ENCODE measurements around the gene CTSK. TPM values are rescaled to one million over a fixed set of nuclear protein-coding genes. Genes with fewer than 3 reads are reported as not detected.

Gene CTSK
- total and polyA plus RNA-seq, 2 experiments from 2014 or later: 2.0 to 3.8 TPM

DNA sequence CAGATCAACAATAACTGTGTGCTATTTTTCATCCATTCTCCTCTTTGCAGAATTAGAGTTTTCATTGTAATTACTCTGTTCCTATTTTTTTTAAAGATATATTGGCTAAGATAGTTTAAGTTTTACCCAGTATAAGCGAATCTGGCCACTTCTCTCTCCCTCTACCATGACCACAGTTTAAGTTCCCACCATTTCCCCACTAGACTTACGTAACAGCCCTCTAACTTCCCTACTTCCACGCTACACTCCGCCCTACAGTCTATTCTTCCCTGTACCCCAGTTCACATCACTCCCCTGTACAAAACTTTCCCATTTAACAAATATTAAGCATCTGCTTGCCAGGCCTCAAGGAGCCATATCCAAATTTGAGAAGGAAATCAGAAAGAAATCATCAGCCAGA, 16.5 kb downstream of the CTSK start:
- Histone ChIP-seq H3K27me3 (no peaks in the 10 kb centered on the region), H3K4me3 (no peak overlapping the region), H3K9me3 (ENCODE audit: low read depth) (no peaks in the 10 kb centered on the region), H3K4me1 (ENCODE audit: low read depth) (no peaks in the 10 kb centered on the region), H3K27ac (no peak overlapping the region), H3K36me3 (peaks cover 3% of the 10 kb centered on the region)
- TF ChIP-seq CTCF (IDR thresholded peaks at IDR 0.05; ENCODE audit: low read depth, low read length): no peak
- no peak for DNase-seq (ENCODE audit: low read depth in 1 of 2, low spot score in 1 of 2)

DNA sequence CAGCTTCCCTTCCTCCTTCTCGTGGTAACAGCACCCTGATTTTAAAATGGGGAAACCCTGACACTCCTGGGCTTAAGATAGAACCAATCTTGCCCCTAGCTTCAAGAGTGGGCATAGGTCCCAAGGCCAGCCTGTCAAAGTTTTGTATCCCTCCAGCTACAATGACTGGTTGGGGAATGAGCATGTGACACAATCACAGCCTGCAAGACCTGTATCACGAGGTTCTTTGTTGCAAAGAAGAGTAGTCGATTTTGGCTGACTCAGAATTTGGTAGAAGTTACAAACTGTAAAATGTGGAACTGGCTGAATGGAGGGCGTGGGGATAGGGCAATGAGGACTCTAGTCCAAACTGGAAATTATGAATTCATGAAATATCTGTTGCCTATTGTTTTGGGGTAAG, 18.7 kb downstream of the CTSK start:
- no peak overlapping the region for H3K4me3 ChIP-seq
- no peaks in the 10 kb centered on the region for H3K4me1 ChIP-seq (ENCODE audit: low read depth)
- H3K27ac ChIP-seq: no peak overlapping the region
- no peaks in the 10 kb centered on the region for H3K36me3 ChIP-seq
- no peak for TF ChIP-seq CTCF (IDR thresholded peaks at IDR 0.05; ENCODE audit: low read depth, low read length)
- H3K9me3 ChIP-seq (ENCODE audit: low read depth): no peaks in the 10 kb centered on the region
- no peaks in the 10 kb centered on the region for H3K27me3 ChIP-seq
- DNase-seq (ENCODE audit: low read depth in 1 of 2, low spot score in 1 of 2): no peak

- Histone ChIP-seq H3K4me1 (ENCODE audit: low read depth) (no peaks in the 10 kb centered on the region), H3K27ac (no peak overlapping the region), H3K4me3 (no peak overlapping the region), H3K9me3 (ENCODE audit: low read depth) (no peaks in the 10 kb centered on the region), H3K27me3 (no peaks in the 10 kb centered on the region), H3K36me3 (no peaks in the 10 kb centered on the region)
- no peak for DNase-seq (ENCODE audit: low read depth in 1 of 2, low spot score in 1 of 2)
- no peak for TF ChIP-seq CTCF (IDR thresholded peaks at IDR 0.05; ENCODE audit: low read depth, low read length)
Observed at GRCh38 chr1:150788946-150789345, 19.1 kb downstream of the CTSK start.

- Histone ChIP-seq H3K27me3 (no peaks in the 10 kb centered on the region), H3K4me1 (ENCODE audit: low read depth) (no peaks in the 10 kb centered on the region), H3K27ac (no peak overlapping the region), H3K36me3 (no peaks in the 10 kb centered on the region), H3K9me3 (ENCODE audit: low read depth) (no peaks in the 10 kb centered on the region), H3K4me3 (no peak overlapping the region)
- no peak for DNase-seq (ENCODE audit: low read depth in 1 of 2, low spot score in 1 of 2)
- TF ChIP-seq CTCF (IDR thresholded peaks at IDR 0.05; ENCODE audit: low read depth, low read length): no peak
Observed at GRCh38 chr1:150787455-150787854, 20.6 kb downstream of the CTSK start.

GRCh38 chr1:150780510-150780909, 27.6 kb downstream of the CTSK start:
- no peak overlapping the region for H3K27ac ChIP-seq
- H3K36me3 ChIP-seq: no peaks in the 10 kb centered on the region
- no peaks in the 10 kb centered on the region for H3K4me1 ChIP-seq (ENCODE audit: low read depth)
- H3K9me3 ChIP-seq (ENCODE audit: low read depth): no peaks in the 10 kb centered on the region
- no peaks in the 10 kb centered on the region for H3K27me3 ChIP-seq
- no peak for DNase-seq (ENCODE audit: low read depth in 1 of 2, low spot score in 1 of 2)
- TF ChIP-seq CTCF (IDR thresholded peaks at IDR 0.05; ENCODE audit: low read depth, low read length): no peak
- no peak overlapping the region for H3K4me3 ChIP-seq

DNA sequence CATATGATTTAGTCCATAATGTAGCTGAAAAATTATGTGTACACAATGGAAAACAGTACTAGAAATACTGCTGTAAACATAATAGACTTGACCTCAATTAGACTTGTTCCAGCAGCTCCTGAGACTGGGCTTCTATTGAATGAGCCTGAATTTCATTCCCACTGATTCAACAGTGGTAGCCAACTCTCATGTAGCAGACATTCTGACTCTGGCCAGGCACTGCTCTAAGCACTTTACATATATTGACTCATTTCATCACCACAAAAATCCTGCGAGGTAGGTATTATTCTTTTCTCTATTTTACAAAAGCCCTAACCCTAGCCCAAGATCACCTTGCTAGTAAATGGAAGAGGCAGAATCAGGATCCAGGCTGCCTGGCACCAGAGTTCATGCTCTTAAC, 29.7 kb downstream of the CTSK start:
- no peak for TF ChIP-seq CTCF (IDR thresholded peaks at IDR 0.05; ENCODE audit: low read depth, low read length)
- no peaks in the 10 kb centered on the region for H3K27me3 ChIP-seq
- H3K9me3 ChIP-seq (ENCODE audit: low read depth): no peaks in the 10 kb centered on the region
- no peaks in the 10 kb centered on the region for H3K36me3 ChIP-seq
- H3K27ac ChIP-seq: no peak overlapping the region
- H3K4me1 ChIP-seq (ENCODE audit: low read depth): no peaks in the 10 kb centered on the region
- no peak overlapping the region for H3K4me3 ChIP-seq
- DNase-seq (ENCODE audit: low read depth in 1 of 2, low spot score in 1 of 2): no peak
